CD4-positive, alpha-beta T cell treated with Interleukin-4 for 1 hour (primary cell): ENCODE measurements around the gene MAST1.
A peak's percentile ranks its signal among the peaks of the same experiment; 100 is the strongest.
"Not testable (repeated sequence)": the region's sequence is repeated elsewhere in the genome, so short reads cannot be mapped to it uniquely, and the experiment has no call there.

Source experiments
- DNase-seq, 2 donors: peaks; one replicate each; pipeline ENCODE4 v3.0.0-alpha.2; 2020 to 2022

The MAST1 gene

DNA sequence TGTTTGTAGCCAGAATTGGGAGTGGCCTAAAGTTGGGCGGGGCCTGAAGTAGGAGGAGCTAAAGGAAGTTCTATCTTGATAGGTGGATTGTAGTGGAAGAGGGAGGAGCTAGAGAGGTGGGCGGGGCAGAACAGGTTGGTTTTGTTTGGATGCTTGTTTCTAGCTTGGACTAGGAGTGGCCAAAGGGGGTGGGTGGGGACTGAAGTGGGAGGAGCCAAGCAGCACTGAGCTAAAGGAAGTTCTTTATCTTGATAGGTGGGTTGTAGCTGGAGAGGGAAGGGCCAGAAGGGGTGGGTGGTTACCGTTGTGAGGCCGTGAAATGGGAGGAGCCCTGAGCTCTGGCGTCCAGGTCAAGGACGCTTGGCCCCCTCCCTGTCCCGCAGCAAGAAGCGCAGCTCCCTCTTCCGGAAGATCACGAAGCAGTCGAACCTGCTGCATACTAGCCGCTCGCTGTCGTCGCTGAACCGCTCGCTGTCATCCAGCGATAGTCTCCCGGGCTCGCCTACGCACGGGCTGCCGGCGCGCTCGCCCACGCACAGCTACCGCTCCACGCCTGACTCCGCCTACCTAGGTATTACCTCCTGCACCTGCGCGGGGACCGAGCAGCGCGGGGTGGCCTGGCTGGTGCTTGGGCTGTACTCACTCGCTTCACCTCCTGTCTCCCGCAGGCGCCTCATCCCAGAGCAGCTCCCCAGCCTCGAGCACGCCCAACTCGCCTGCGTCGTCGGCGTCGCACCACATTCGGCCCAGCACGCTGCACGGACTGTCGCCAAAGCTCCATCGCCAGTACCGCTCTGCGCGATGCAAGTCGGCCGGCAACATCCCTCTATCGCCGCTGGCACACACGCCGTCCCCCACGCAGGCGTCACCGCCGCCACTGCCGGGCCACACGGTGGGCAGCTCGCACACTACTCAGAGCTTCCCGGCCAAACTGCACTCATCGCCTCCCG is 34.9 kb downstream of the MAST1 start:
- peak; percentile 84 to 85 for DNase-seq

DNA sequence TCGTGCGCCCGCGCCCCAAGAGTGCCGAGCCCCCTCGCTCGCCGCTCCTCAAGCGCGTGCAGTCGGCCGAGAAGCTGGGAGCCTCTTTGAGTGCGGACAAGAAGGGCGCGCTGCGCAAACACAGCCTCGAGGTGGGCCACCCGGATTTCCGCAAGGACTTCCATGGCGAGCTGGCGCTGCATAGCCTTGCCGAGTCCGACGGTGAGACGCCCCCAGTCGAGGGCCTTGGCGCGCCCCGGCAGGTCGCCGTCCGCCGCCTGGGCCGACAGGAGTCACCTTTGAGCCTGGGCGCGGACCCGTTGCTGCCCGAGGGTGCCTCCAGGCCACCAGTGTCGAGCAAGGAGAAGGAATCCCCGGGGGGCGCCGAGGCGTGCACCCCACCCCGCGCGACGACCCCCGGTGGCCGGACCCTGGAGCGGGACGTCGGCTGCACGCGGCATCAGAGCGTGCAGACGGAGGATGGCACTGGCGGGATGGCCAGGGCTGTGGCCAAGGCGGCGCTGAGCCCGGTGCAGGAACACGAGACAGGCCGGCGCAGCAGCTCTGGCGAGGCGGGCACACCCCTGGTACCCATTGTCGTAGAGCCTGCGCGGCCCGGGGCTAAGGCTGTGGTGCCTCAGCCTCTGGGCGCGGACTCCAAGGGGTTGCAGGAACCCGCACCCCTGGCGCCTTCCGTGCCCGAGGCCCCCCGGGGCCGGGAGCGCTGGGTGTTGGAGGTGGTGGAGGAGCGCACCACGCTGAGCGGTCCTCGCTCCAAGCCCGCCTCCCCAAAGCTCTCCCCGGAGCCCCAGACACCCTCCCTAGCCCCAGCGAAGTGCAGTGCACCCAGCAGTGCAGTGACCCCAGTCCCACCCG is 35.8 kb downstream of the MAST1 start:
- no peak for DNase-seq

DNA sequence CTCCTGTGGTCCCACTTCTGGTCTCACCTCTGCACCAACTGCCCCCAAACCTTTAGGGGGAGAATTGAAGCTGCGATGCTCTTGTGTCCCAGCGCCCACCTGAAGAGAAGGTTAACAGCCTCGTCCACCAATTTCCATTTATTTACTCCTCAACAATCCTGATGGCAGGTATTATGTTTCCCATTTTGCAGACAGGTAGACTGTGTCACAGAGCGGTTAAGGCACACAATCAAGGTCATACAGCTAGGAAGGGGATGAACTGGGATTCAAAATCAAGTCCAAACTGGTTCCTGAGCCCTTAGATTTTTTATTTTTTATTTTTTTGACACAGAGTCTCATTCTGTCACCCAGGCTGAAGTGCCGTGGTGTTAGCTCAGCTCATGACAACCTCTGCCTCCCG is 36.8 kb downstream of the MAST1 start:
- DNase-seq = no peak

DNA sequence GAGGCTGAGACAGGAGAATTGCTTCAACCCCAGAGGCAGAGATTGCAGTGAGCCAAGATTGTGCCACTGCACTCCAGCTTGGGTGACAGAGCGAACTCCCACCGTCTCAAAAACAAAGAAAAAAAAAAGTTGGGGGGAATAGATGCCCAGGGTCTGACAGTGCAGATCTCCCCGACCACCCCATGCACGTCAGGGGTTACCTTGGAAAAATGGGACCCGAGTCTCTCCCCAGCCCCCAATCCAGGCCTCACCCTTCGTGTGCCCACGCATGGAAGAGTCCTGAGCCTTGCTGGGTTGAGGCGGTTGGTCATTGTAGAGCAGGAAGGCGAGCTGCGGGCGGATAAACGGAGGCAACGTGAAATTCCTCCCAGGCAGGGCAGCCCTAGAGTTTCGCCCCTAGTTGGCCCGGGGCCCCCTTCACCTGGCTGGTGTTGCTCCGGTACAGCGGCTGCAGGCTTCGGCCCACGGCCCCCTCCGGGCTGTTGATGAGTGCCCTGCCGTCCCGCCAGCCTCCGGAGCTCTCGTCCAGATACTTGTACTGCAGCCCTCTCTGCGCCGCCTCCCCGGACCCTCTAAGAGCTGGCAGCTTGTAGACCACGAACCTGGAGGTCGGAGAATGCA is 42.3 kb downstream of the MAST1 start:
- no peak for DNase-seq

DNA sequence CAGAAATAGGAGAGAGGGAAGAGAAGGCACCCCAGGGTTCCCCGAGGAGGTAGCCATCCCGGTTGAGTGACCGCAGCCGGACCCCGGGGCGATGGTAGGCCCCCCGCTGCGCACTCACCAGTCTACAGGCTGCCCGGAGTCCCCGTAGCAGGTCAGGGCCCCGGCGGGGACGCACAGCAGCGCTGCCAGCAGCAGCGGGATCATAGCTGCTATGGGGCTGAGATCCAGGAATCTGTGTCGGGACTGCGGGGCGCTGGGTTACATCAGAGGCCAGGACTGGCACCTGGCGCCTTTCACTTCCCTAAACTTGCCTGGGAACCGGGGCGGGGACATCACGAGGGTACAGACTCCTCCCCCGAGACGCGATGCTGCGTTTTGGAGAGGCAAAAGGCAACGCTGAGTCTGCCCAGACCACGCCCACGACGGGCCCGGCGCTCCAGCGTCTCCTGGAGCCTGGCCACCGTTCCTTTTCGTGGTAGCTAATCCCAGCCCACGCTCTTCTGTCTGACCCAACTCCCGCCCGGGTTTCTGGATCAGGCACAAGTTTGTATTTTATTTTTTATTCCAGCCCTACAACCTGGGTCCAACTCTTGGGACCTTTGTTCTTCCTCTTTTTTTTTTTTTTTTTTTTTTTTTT is 43.0 kb downstream of the MAST1 start, which contains the start of gene DNASE2:
Gene DNASE2 (minus strand): TSS at position 278 of the 637 bp plus-strand sequence. CDS start 74 bp downstream, at position 204.
- peak; percentile 89 to 93 for DNase-seq

DNA sequence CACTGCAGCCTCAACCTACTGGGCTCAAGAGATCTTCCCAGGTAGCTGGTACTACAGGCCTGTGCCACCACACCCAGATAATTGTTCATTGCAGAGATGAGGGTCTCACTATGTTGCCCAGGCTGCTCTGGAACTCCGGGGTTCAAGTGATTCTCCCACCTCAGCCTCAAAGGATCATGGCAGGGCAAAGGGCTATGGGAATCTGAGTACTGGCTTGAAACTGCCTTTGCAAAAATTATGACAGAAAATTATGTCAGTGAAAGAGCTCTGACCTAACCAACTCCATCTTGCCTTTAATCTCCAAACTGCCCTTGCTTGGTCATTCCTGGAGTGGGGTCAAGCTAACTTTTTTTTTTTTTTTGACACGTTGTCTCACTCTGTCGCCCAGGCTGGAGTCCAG is 44.3 kb downstream of the MAST1 start:
- DNase-seq = no peak

DNA sequence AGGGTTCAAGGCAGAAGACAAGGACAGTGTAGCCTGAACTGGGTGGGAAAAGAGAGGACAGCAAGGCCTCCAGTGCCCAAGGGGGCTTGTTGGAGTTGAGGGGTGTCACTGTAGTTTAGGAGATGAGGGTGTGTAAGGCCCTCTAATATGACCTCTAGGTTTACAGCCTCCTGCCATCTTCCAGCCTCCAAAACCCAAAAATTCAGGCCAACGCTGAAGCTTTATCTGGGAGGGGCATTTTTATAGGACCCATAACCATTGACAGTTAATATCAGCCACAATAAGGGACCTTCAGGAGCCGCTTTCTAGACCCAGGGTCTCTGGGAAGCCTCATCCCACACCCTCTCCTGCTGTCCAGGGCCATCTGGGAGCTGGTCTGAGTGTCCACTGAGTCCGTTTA is 45.9 kb downstream of the MAST1 start:
- no peak for DNase-seq

DNA sequence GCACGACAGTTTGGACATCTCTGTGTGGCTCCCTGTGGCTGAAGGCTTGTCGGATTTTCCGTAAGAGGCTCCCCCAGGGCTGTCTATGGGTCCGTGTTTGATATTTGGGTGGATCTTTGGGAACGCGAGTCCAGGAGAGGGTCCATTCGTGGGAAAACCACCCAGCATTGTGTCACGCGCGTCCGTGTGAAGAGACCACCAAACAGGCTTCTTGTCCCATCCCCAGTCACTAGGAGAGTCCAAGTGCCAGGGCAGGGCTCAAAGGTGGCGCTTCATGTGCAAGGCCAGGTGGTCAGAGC is 46.3 kb downstream of the MAST1 start:
- DNase-seq = no peak

DNA sequence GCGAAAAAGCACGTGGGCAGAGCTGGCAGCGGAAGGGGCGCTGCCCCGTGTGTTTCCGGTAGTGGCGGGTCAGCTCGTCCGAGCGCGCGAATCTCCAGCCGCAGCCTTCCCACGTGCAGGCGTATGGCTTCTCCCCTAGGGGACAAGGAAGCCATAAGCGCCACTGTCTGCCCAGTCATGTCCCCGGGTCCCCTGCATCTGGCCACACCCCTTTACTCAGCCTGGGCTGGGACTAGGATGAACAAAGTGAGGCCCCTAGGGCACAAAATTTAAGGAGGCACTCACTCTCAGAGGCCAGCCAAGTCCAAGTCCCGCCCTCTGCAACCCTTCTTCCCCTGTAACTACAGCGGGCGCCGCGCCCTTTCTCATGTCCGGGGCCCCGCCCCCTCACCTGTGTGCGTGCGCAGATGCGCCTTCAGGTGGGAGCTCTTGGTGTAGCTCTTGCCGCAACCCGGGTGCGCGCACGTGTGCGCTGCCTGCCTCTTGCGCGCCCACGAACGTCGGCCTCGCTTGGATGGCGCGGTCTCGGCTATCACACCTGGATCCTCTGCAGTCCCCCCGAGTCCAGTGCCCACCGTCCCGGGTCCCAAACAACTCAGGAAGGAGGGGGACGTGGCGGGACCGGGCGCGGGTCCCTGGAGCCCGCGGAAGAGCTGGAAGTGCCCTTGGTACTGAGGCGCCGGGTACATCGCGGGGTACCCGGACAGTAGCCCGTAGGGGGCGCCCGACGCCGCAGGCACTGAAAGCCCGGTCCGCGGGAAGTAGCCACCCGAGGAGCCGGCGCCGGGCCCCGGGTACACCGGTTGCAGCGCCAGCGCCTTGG is 46.8 kb downstream of the MAST1 start:
- peak; percentile 91 for DNase-seq

DNA sequence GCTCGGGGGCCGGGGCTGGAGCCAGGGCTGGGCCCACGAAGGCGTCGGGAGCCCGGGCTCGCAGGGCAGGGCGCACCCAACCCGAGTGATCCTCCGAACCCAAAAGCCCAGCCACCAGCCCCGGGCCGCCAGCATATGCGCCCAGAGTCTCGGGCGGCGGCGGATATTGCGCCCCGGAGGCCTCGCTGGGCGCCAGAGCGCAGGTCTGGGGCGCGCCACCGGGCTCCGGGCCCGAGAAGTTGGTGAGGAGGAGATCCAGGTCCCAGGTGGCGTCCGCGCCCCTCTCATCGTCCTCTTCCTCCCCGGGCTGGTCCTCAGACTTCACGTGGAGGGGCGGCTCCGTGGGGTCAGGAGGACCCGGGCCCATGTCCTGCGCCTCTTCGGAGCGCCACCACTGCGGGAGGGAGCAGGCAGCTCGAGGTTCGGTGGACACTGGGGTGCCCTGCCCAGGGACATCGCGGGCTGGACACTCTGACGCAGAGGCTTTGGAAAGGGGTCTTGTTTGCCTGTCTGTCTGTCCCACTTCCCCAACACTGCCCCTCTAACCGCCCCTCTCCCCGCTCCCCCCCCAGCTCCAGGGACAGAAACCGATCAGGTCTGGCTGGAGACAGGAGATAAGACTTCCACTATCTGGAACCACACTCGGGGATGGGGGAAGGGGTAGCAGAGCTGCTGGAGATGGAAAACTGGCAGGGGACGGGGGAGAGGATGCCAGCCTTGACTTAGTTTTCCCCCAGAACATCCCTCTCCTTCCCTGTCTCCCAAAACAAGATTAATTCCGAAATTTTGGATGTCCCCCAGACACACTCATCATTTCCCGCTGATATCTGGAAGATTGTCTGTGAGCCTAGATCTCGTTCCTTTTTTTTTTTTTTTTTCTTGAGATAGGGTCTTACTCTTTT is 47.7 kb downstream of the MAST1 start:
- DNase-seq = no peak

DNA sequence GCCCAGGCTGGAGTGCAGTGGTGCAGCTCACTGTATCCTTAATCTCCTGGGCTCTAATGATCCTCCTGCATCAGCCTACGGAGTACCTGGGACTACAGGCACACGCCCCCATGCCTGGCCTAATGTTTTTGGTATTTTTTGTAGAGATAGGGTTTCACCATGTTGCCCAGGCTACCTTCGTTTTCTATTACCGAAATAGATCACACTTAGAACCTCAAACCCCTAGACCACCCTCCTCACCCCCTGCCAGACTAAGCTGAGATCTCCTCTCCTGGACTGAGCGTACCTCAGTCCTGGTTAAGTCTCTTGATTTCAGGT is 48.3 kb downstream of the MAST1 start:
- DNase-seq = no peak

DNA sequence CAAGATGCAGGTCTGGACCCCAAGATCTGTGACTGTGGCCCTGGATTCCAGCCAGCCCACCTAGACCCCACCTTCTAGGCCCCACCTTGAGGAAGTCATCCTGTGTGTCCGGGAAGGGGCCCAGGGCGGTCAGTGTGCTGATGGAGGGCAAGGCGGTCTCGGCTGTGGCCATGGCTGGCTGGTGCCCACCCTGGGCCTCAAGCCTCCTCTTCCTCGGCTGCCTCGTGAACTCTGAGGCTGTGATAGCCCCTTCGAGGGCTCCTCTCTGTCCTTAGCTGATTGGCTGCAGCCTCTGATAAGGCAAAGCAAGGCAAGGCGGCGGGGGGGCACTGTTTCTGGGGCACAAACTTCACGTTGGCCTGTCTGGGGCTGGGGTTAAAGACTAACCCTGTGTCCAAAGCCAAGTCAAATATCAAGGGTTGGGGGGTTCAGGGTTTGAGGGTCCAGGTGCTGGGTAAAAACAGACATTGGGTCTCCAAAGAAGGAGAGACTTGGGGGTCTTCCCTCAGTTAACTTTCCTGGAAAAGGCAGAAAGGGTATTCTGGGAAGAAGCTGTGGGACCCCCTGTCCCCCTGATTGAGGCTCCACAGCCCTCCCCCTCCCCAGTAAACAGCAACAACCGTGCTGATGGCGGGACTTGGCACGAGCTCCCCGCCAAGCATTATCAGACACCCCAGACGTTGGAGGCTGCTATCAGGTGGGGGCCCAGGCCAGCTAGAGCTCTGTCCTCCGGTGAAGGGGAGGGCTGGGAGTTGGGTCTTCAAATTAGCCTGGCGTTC is 48.8 kb downstream of the MAST1 start, which contains the start of gene KLF1:
Gene KLF1 (minus strand): TSS at position 233 of the 779 bp plus-strand sequence. CDS start 61 bp downstream, at position 172.
- no peak for DNase-seq

DNA sequence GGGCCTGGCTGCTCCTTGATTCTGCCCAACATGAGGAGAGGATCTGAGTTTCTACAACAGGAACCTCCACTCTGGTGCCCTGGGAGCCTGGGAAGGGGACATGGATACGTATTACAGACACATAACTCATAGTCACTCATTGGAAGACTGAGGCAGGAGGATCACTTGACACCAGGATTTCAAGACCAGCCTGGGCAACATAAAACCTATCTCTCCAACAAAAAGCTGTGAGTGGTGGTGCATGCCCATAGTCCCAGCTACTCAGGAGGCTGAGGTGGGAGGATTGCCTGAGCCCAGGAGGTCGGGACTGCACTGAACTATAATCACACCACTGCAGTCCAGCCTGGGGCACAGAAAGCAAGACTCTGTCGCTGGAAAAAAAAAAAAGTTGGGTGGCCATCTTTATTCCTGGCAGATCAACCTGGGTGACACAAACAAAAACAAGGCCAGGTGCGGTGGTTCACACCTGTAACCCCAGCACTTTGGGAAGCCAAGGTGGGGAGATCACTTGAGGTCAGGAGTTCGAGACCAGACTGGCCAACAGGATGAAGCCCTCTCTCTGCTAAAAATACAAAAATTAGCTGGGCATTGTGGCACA is 49.8 kb downstream of the MAST1 start:
- DNase-seq = no peak

DNA sequence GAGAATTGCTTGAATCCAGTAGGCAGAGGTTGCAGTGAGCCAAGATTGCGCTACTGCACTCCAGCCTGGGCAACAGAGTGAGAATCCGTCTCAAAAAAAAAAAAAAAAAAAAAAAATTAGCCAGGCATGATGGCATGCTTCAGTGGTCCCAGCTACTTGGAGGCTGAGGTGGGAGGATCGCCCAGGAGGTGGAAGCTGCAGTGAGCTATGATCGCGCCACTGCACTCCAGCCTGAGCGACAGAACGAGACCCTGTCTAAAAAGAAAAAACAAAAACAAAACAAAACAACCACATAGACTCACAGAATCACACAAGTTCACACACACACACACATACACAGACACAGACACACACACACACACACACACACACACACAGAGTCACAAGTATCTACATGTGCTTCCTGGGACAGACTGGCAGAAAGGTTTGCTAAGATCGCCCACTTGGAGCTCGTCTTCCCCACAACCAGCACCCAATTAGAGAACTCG is 52.0 kb downstream of the MAST1 start:
- DNase-seq = not testable (repeated sequence)

DNA sequence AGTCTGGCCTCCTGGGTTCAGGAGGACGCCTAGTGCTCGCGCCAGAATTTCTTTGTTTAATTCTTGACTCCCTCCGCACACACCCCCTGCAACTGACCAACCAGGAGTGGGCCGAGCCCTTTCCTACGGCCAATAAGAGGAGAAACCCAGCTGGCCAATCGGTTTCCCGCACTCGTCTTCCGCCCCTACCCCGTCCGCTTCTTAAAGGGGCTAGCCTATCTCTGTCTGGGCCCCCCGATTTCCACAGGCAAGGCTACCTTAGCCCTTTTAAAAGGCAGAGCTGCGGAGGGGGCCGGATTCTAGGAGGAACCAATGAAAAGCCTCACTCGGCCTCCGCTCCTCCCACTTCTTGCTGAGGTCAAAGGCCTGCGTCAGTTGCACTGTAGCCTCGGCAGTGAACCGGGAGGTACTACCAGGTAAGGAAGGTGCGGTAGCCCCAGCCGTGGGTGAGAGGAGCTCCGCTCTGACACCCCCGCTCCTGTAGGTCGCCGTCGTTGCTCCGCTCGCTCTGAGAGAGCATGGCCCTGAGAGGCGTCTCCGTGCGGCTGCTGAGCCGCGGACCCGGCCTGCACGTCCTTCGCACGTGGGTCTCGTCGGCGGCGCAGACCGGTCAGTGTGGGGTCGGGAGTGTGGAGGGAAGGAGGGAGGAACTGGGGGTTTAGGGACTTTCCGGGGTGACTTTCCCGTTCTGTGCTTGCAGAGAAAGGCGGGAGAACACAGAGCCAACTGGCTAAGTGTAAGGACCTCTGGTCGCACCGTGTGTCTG is 52.7 kb downstream of the MAST1 start, which contains the start of gene GCDH:
Gene GCDH (plus strand): TSS at position 374 of the 766 bp plus-strand sequence. CDS start 145 bp downstream, at position 519.
- peak; percentile 98 to 99 for DNase-seq

DNA sequence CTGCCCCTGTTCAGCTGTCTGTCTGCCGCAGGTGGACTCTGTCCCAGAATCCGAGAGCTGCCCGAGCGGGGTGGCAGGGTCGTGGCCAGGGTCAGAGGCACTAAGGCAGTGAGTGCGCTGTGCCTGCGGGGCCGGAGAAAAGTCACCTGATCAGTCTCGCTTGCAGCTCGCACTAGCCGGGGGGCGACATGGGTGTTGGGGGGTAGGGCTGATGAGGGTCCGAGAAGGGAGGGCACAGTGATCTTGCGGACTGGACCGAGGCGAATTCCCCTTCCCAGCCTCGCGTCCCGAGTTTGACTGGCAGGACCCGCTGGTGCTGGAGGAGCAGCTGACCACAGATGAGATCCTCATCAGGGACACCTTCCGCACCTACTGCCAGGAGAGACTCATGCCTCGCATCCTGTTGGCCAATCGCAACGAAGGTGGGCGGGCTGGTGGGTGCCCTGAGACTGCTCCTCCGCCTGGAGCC is 53.3 kb downstream of the MAST1 start:
- no peak for DNase-seq

DNA sequence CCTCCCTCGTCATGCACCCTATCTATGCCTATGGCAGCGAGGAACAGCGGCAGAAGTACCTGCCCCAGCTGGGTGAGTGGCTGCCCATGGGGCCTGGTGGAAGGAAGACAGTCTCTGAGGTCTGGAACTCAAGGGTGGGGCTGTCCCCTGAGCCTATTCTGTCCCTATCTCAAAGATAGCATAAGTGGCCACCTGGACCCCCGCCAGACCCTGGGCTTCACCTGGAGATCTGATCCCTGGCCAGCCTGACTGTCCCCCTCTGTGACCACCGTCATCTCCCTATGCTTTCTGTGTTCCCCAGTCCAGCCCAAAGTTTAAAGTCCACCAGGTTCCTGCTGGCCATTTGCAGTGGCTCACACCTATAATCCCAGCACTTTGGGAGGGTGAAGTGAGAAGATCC is 55.3 kb downstream of the MAST1 start:
- no peak for DNase-seq

DNA sequence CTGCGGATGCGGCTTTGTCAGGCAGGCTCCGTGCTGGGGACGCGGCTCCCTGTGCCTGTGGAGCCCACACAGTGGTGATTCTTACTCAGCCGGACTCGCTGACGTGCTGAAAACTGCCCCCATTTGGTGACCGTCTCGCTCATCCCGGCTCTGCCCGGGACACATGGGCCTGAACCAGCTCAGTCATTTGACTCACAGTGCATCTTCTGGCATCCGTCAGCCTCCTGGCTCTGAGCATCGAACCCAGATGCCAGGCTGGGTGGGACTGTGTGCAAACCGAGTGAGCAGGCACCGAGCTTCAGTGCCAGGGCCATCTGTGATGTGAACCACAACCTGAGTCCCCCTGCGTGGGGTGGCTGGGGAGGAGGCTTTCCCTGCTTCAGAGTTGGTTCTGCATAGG is 58.1 kb downstream of the MAST1 start:
- no peak for DNase-seq
